Hair follicular keratinocyte (primary cell): ENCODE measurements around the gene TRIM28. TPM values are rescaled to one million over a fixed set of nuclear protein-coding genes. Genes with fewer than 3 reads are reported as not detected.

Experiments used
- total RNA-seq: library from RNA; depleted of rRNA; stranded (reverse); fragments of >200 nt; gene quantifications from 2 replicates; pipeline ENCODE4 v1.2.3, GENCODE V29; 2015

TRIM28 gene
- 265 and 397 TPM in 2 replicates for total RNA-seq

DNA sequence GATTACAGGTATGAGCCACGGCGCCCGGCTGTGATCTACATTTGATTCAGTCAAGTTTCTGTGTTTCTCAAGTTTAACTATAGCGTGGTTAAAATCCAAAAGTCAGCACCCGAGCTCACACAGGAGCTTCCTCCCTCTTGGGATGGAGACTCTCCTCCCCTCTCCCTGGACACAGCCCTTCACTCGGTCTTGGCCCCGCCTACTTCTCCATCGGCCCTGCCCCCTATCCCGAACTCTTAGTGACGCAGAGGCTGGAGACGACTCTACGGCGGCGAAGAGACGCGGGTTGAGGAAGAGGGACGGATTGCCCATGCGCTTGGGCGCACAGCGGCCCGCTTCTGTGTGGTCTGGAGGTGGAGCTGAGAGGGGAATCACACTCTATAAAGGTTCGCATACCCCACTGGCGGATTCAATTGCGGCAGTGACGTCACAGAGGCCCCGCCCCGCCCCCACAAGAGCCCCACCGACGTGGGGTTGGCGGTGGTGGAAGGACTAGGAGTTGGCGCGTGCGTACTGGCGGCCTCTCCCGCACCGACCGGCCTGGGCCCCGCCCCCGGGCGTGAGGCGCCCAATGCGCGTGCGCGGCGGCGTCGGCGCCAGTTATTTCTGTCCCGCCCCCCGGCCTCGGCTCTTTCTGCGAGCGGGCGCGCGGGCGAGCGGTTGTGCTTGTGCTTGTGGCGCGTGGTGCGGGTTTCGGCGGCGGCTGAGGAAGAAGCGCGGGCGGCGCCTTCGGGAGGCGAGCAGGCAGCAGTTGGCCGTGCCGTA, at the start of gene TRIM28:
TSS of gene TRIM28 (plus strand) at position 239 of the 765 bp plus-strand sequence. CDS start 694 bp downstream, outside the sequence.

DNA sequence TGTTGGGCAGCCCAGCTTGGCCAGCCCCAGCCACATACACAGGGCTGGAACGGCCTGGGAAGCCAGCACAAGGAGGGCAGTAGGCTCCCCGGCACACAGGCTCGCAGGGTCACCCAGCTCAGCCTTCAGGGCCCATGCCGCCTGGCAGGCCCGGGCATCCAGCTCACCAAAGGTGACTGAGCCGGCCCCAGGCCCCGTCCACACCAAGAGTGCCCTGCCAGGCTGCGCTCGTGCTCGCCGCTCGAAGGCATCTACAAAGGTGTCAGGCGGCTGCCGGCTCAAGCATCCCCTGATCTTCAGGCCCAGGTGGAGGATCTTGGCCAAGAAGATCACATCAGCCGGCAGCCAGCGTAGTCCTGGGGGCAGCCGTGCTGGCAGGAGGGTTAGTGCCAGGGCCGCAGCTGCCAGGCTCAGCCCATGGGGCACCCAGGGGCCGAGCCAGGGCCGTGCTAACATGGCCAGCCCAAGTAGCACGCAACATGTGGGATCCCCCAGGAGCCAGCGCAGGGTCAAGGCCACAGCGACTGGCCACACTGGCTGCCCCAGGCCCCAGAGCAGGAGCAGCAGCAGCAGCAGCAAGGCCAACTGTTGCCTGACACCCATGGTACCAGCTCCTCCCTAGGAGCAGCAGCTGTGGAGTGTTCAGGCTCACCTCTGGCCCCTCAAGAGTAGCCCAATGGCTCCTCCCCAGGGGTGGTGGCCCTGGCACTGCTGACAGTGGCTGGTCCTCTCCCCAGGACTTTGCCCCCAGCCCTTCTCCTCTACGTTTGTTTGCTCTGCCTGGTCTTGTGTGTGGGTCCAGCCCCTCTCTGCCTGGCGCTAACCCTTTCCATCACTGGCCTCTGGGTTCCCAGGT, 32.3 kb upstream of the TRIM28 start, which contains the start of gene SLC27A5:
TSS of gene SLC27A5 (minus strand) at position 640 of the 856 bp plus-strand sequence. CDS start at position 603, 37 bp downstream.

DNA sequence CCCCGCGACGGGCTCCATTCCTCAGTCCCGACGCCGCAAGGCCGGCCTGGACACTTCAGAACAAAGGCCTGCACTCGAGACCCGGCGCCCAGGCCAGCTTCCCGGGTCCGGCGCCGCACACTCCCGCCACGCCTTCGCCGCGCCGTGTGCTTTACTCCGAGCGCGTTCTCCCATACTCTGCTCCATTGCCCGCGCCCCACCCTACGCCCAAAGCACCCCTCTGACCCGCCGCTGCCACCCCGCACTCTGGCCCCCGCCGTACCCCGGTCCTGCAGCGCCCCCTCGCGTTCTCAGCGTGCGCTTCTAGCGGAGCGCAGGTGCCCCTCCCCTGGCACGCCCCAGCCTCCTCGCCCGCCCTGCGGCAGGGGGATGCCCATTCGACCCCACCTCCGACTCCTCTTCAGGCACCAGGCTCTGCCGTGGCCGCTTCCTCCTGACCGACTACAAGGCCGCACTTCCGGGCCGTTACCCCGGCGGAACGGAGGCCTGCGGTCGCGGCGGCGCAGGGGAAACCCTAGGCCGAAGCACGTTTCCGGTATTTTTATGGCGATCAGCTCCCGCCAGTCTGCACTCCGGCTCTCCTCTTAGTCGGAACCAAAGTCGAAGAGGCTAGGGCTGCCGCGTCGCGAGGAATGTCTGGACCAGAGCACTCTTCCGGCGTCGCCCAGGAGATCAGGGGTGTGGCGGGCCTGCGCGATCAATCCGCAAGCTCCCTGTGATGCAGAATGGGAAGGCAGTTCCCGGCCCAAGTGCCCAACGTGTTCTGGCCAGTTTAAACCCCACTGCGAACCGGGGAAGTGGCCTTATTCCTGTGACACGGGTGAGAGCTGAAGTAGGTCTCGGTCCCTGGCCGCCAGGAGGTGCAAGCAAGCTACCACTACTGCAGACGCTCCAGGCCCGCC, 24.3 kb upstream of the TRIM28 start, which contains the start of gene ZBTB45:
TSS of gene ZBTB45 (minus strand) at position 456 of the 902 bp plus-strand sequence. CDS start 2,137 bp downstream, outside the sequence.

DNA sequence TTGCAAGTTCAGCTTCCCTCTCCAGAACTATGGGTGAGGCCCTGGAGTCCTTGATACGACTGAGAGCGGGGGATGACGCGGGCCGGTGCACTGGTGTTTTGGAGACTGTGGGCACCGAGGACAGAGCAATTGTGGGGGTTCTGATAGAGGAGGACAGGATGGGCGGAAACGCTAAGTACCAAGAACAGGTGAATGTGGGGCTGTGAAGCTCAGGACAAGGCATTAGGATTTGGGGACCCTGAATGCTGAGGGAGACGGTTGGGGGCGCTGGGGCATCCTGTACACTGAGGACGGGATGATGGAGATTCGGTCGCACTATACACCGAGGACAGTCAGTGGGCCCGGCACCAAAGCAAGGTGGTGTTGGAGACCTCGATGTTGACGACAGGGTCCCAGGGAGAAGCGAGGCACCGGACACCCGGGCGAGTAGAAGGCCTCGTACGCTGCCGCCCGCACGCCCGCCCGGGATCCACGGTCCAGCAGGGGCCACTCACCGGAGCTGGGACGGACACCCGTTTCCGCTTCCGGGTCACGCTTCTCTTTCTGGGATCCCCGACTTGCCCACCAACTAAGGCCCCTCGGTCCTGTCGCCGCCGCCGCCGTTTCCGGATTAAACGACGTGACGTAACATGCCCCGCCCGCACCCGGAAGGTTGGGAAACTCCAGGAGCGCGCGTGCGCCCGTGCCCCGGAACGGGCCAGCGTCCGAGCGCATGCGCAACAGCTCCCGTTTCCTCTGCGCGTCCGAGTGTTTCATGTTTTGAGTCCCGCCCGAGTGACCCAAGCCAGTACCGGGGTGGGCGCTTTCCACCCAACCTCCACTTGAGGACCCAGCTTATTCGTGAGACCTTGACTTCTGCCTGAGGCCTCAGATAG, 10.9 kb downstream of the TRIM28 start, which contains the start of gene CHMP2A:
TSS of gene CHMP2A (minus strand) at position 612 of the 875 bp plus-strand sequence. CDS start 893 bp downstream, outside the sequence.

DNA sequence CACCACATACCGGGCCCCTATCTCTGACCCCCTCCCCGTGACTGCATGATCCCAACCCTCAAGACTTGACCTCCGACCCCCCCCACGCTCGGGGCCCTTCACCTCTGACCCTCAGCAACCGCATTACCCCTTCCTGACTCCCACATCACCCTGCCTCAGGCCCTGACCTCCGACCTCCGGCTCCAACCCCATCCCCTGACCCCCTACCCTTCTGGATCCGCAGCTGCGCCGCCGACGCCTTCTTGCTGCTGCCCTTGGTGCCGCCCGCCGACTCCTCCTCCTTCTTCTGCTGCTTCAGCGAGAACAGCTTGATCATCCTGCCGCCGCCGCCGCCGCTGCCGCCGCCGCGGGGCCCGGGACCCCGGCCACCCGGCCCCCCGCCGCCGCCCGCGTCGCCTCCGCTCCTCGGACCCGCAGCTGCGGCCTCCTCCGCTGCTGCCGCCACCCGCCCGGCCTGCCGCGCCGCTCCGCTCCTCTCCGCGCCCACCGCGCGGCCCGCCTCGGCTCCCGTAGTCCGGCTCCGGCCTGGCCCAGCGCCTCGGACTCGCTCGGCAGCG, 14.3 kb downstream of the TRIM28 start, which contains the start of gene UBE2M:
TSS of gene UBE2M (minus strand) at position 546 of the 557 bp plus-strand sequence. CDS start at position 316, 230 bp downstream.

DNA sequence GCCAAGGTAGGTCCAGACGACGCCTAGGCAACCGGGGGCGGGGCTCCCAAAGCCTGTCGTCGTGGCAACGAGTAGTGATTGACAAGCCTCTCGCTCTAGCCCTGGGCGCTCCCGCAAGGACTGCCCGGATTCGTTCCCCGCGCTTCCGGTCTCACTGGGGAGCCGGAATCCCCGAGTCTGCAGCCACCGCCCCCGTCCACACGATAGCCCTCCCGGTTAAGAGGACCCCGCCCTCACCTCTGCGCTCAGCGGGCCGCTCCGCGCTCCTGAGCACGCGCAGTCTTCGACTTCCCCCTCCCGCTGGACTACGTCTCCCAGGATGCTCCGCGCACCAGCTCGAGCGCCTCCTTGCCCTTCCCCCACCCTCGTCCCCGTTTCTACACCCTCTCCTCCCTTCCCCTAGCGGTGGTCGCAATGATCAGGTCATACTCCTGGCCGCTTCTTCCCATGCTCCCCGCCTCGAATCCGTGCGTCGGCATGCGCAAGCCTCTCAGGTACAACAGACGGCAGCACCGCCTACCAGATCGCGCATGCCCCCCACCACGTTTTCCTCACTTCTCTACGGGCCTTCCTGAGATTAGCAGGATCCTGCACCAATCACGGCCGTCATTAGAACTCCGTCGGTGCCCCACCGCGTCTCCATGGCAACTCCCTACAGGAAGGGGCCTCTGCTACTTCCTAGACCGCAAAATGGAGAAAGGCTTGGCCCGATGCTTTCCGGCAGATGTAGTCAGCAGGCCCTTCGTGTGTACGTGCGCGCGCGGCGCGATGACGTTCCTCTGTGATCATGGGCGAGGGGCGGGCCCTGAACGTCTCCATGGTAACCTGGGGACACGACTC, 29.2 kb downstream of the TRIM28 start, which contains the start of gene MZF1:
TSS of gene MZF1 (minus strand) at position 518 of the 840 bp plus-strand sequence. CDS start 1,946 bp downstream, outside the sequence.

Other genes with a start within 250 kb of the TRIM28 start
- gene ERVK3-1, start 238.7 kb upstream of the TRIM28 start, total RNA-seq = 22.0 and 31.9 TPM in 2 replicates
- gene ZSCAN22, start 217.1 kb upstream of the TRIM28 start, total RNA-seq = 2.0 and 2.7 TPM in 2 replicates
- gene A1BG, start 190.6 kb upstream of the TRIM28 start, total RNA-seq = 15.6 and 26.6 TPM in 2 replicates
- 0.86 and 1.3 TPM in 2 replicates for gene ZNF497, start 181.3 kb upstream of the TRIM28 start, total RNA-seq
- 2.5 and 3.7 TPM in 2 replicates for gene ZNF837, start 163.0 kb upstream of the TRIM28 start, total RNA-seq
- gene RPS5, start 156.8 kb upstream of the TRIM28 start, total RNA-seq = 2,350 and 2,403 TPM in 2 replicates
- gene RNF225, start 148.4 kb upstream of the TRIM28 start, total RNA-seq = 0.27 and 0.31 TPM in 2 replicates
- gene ZNF584, start 135.4 kb upstream of the TRIM28 start, total RNA-seq = 7.0 and 16.3 TPM in 2 replicates
- gene ZNF132, start 103.9 kb upstream of the TRIM28 start, total RNA-seq = 1.6 and 2.2 TPM in 2 replicates
- gene ZNF324B, start 92.4 kb upstream of the TRIM28 start, total RNA-seq = 6.6 and 7.2 TPM in 2 replicates
- gene ZNF324, start 77.0 kb upstream of the TRIM28 start, total RNA-seq = 6.2 and 9.3 TPM in 2 replicates
- gene ZNF446, start 67.7 kb upstream of the TRIM28 start, total RNA-seq = 6.5 and 8.6 TPM in 2 replicates
- gene SLC27A5, start 32.1 kb upstream of the TRIM28 start, total RNA-seq = 12.7 and 12.8 TPM in 2 replicates
- gene ZBTB45, start 24.3 kb upstream of the TRIM28 start, total RNA-seq = 11.1 and 13.1 TPM in 2 replicates
- 101 and 114 TPM in 2 replicates for gene CHMP2A, start 11.0 kb downstream of the TRIM28 start, total RNA-seq
- 32.1 and 51.0 TPM in 2 replicates for gene UBE2M, start 14.5 kb downstream of the TRIM28 start, total RNA-seq
- 6.6 and 9.8 TPM in 2 replicates for gene MZF1, start 29.3 kb downstream of the TRIM28 start, total RNA-seq